Endodermal cell (in vitro differentiated cells): ENCODE data around the gene RBM44. TPM values are rescaled to one million over a fixed set of nuclear protein-coding genes. Genes with fewer than 3 reads are reported as not detected.

ENCODE experiments used
- DNase-seq: peaks from one replicate; pipeline ENCODE4 v3.0.0-alpha.2; 2017
- H3K27ac ChIP-seq: 2 replicates; pipeline ENCODE4 v1.5.1; 2013; ENCODE audit warnings: mild to moderate bottlenecking, low read depth, low read length, moderate library complexity
- H3K27me3 ChIP-seq: 2 replicates; pipeline ENCODE4 v1.6.1; 2013; ENCODE audit warnings: mild to moderate bottlenecking, low read length, moderate library complexity; ENCODE audit not compliant: insufficient read depth, control insufficient read depth, poor library complexity, severe bottlenecking
- H3K36me3 ChIP-seq: 2 replicates; pipeline ENCODE4 v1.7.0; 2013; ENCODE audit warnings: mild to moderate bottlenecking, low read length, moderate library complexity; ENCODE audit not compliant: control insufficient read depth, insufficient read depth
- H3K4me1 ChIP-seq: one replicate; pipeline ENCODE4 v1.7.0; 2013; ENCODE audit warnings: low read length; ENCODE audit not compliant: control insufficient read depth, insufficient read depth
- H3K4me3 ChIP-seq: 2 replicates; pipeline ENCODE4 v1.5.1; 2013; ENCODE audit warnings: mild to moderate bottlenecking, low read length, moderate library complexity
- H3K9ac ChIP-seq: 2 replicates; pipeline ENCODE4 v1.6.1; 2013; ENCODE audit warnings: mild to moderate bottlenecking, low read length, moderate library complexity; ENCODE audit not compliant: poor library complexity, severe bottlenecking; ENCODE audit errors: extremely low read depth
- H3K9me3 ChIP-seq: 2 replicates; pipeline ENCODE4 v1.6.1; 2013; ENCODE audit warnings: mild to moderate bottlenecking, low read length, moderate library complexity; ENCODE audit not compliant: control insufficient read depth
- H3K27ac Mint-ChIP-seq: 2 replicates; pipeline ENCODE4 v1.8.0; 2020; ENCODE audit warnings: mixed read lengths
- H3K27me3 Mint-ChIP-seq: 2 replicates; pipeline ENCODE4 v1.8.0; 2021; ENCODE audit warnings: mild to moderate bottlenecking, mixed read lengths; ENCODE audit not compliant: insufficient read depth
- H3K36me3 Mint-ChIP-seq: 2 replicates; pipeline ENCODE4 v1.8.0; 2020; ENCODE audit warnings: low read depth, mixed read lengths
- H3K4me1 Mint-ChIP-seq: 2 replicates; pipeline ENCODE4 v1.8.0; 2020; ENCODE audit warnings: mixed read lengths
- H3K4me3 Mint-ChIP-seq: 2 replicates; pipeline ENCODE4 v1.8.0; 2020; ENCODE audit warnings: mild to moderate bottlenecking, moderate library complexity, mixed read lengths
- H3K9me3 Mint-ChIP-seq: 2 replicates; pipeline ENCODE4 v1.8.0; 2020; ENCODE audit warnings: mild to moderate bottlenecking, mixed read lengths
- CTCF ChIP-seq: fragments of 200-600 bp; sonication (generic); conservative IDR thresholded peaks from 2 replicates; pipeline ENCODE4 v1.5.0; 2021; ENCODE audit warnings: antibody characterized with exemption, mild to moderate bottlenecking
- WGBS, 2 experiments: methylation state at CpG; one replicate each; pipeline versions ENCODE4 v1.1.5 to v1.1.7; 2013; ENCODE audit warnings: missing lambda C conversion rate in 2 of 2, mixed read lengths in 1 of 2; ENCODE audit not compliant: insufficient coverage in 1 of 2, insufficient read length in 1 of 2; 5-methylcytosine and 5-hydroxymethylcytosine counted together
- total RNA-seq, 2 donors: library from RNA; stranded (reverse); fragmentation: NEBNext Ultra II Directional in 1 of 2; extraction: Animal tissue kit (Norgen Biotek cat#: 25700) in 1 of 2; gene quantifications; 2 replicates in 1 of 2; 3 replicates in 1 of 2; pipeline ENCODE4 v1.2.1, GENCODE V29; 2021

Gene RBM44
- total RNA-seq, 2 donors from 2014 or later, result 0.42 to 1.2 TPM

GRCh38 chr2:237877576-237878307 is 79.2 kb downstream of the RBM44 start:
- Mint-ChIP-seq H3K4me1 (no peaks in the 10 kb centered on the region), H3K4me3 (no peak overlapping the region), H3K27ac (no peak overlapping the region), H3K9me3 (no peaks in the 10 kb centered on the region), H3K36me3 (no peaks in the 10 kb centered on the region), H3K27me3 (no peaks in the 10 kb centered on the region)
- Histone ChIP-seq H3K27me3 (no peaks in the 10 kb centered on the region), H3K4me3 (no peak overlapping the region), H3K27ac (no peak overlapping the region), H3K9ac (no peak overlapping the region), H3K36me3 (no peaks in the 10 kb centered on the region), H3K4me1 (no peaks in the 10 kb centered on the region), H3K9me3 (no peaks in the 10 kb centered on the region)
- no peak for TF ChIP-seq CTCF
- 94 to 95% methylated on average over 10 to 25 of the region's 25 CpGs for WGBS, 2 experiments
- peak; percentile 41 for DNase-seq

GRCh38 chr2:237878321-237879057 is 79.9 kb downstream of the RBM44 start:
- Mint-ChIP-seq H3K9me3 (no peaks in the 10 kb centered on the region), H3K4me1 (no peaks in the 10 kb centered on the region), H3K27me3 (no peaks in the 10 kb centered on the region), H3K4me3 (no peak overlapping the region), H3K36me3 (no peaks in the 10 kb centered on the region), H3K27ac (no peak overlapping the region)
- no peaks in the 10 kb centered on the region for H3K27me3 ChIP-seq
- no peaks in the 10 kb centered on the region for H3K36me3 ChIP-seq
- no peak overlapping the region for H3K9ac ChIP-seq
- peak; percentile 45 for DNase-seq
- H3K4me3 ChIP-seq, result no peak overlapping the region
- H3K9me3 ChIP-seq, result no peaks in the 10 kb centered on the region
- H3K4me1 ChIP-seq, result no peaks in the 10 kb centered on the region
- WGBS, 2 experiments, result 89 to 93% methylated on average over 7 to 14 of the region's 14 CpGs
- H3K27ac ChIP-seq, result peak overlapping the region; percentile 57
- TF ChIP-seq CTCF, result no peak

- TF ChIP-seq CTCF, result no peak
- no peaks in the 10 kb centered on the region for H3K9me3 Mint-ChIP-seq
- H3K9me3 ChIP-seq, result no peaks in the 10 kb centered on the region
- no peak overlapping the region for H3K4me3 ChIP-seq
- peak overlapping the region; percentile 57 for H3K27ac ChIP-seq
- no peaks in the 10 kb centered on the region for H3K4me1 Mint-ChIP-seq
- H3K36me3 Mint-ChIP-seq, result no peaks in the 10 kb centered on the region
- H3K36me3 ChIP-seq, result no peaks in the 10 kb centered on the region
- DNase-seq, result peak; percentile 16
- no peak overlapping the region for H3K9ac ChIP-seq
- no peaks in the 10 kb centered on the region for H3K4me1 ChIP-seq
- no peak overlapping the region for H3K27ac Mint-ChIP-seq
- no peak overlapping the region for H3K4me3 Mint-ChIP-seq
- WGBS, 2 experiments, result 50 to 90% methylated on average over 1 to 5 of the region's 5 CpGs
- no peaks in the 10 kb centered on the region for H3K27me3 ChIP-seq
- H3K27me3 Mint-ChIP-seq, result no peaks in the 10 kb centered on the region
Observed at GRCh38 chr2:237879058-237879430, 80.5 kb downstream of the RBM44 start.
